NB4 (cell line): ENCODE measurements around the gene GPR146.
A peak's percentile ranks its signal among the peaks of the same experiment; 100 is the strongest.

Source experiments
- CTCF ChIP-seq: IDR thresholded peaks from one replicate; pipeline ENCODE4 v1.5.1; 2012; ENCODE audit warnings: low read depth, low read length
- MAX ChIP-seq: IDR thresholded peaks from 2 replicates; pipeline ENCODE4 v1.6.1; 2011; ENCODE audit warnings: low read depth, low read length
- POLR2A ChIP-seq: IDR thresholded peaks from 2 replicates; pipeline ENCODE4 v1.6.1; 2011; ENCODE audit warnings: mild to moderate bottlenecking; ENCODE audit not compliant: insufficient read length; ENCODE audit errors: extremely low read depth

DNA sequence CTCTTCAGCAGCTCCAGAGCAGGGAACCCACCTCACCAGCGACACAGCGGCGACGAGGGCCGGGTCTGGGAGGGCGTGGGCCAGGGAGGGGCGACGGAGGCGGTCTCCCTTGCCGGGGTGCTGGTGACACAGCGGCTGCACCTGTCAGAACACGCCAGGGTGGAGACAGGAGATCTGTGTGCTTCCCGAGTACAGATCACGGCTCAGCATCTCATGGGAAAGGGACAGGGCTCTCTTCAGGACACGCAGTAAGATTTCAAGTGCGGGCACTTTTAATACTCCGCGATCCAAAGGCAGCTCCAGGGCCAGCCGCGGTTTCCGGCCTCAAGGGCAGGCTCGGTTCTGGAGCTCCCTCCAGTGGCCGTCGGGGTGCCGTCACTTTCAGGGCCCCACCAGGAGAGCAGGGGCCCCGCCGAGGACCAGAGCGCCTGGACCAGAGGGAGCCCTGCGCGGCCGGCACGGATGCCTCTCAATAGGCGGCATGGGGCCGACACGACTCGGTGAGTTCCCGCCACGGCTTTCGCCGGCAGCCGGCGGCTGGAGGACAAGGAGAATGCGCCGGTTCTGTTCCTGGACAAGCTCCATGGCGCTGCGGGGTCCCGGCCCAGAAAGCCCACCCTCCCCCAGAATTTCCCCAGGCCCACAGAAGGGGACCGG, 21.4 kb downstream of the GPR146 start:
- TF ChIP-seq POLR2A: no peak
- TF ChIP-seq CTCF: peak; percentile 94
- 0 out of 2 replicates have a peak, but pooled peaks have one; percentile 16 for TF ChIP-seq MAX
